ENCODE results near the gene ATF6. TPM values are rescaled to one million over a fixed set of nuclear protein-coding genes. Genes with fewer than 3 reads are reported as not detected.

The ATF6 gene
- total RNA-seq, 3 donors from 2014 or later: 21.7 to 24.9 (median 24.5) TPM

DNA sequence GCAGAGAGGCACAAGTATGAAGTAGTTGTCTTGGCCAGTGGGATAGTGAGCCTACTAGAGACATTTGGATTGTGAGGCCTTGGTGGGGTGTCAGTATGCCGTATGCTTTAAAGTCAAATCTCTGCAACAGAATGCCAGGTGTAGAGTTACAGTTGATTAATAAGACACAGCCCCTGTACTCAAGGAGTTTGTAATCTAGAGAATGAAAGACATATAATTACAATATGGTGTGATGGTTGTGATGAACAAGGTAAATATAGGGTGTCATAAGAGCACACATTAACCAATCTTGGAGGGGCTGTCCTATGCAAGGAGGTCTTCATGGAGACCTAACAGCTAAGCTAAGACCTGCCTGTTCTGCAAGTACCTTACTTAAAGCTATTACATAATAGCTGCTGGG, 113.1 kb downstream of the ATF6 start:
- H3K4me3 ChIP-seq: no peak overlapping the region
- ATAC-seq (no peak), DNase-seq (no peak)
- no peaks in the 10 kb centered on the region for H3K9me3 ChIP-seq
- intact Hi-C loops (cut with DNase I, micrococcal nuclease): no loop called here
- TF ChIP-seq, protein P1, sequence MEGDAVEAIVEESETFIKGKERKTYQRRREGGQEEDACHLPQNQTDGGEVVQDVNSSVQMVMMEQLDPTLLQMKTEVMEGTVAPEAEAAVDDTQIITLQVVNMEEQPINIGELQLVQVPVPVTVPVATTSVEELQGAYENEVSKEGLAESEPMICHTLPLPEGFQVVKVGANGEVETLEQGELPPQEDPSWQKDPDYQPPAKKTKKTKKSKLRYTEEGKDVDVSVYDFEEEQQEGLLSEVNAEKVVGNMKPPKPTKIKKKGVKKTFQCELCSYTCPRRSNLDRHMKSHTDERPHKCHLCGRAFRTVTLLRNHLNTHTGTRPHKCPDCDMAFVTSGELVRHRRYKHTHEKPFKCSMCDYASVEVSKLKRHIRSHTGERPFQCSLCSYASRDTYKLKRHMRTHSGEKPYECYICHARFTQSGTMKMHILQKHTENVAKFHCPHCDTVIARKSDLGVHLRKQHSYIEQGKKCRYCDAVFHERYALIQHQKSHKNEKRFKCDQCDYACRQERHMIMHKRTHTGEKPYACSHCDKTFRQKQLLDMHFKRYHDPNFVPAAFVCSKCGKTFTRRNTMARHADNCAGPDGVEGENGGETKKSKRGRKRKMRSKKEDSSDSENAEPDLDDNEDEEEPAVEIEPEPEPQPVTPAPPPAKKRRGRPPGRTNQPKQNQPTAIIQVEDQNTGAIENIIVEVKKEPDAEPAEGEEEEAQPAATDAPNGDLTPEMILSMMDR (IDR thresholded peaks at IDR 0.05): no peak
- no peaks in the 10 kb centered on the region for H3K4me1 ChIP-seq (ENCODE audit: low read depth)
- H3K36me3 ChIP-seq (ENCODE audit: low read depth): no peaks in the 10 kb centered on the region

DNA sequence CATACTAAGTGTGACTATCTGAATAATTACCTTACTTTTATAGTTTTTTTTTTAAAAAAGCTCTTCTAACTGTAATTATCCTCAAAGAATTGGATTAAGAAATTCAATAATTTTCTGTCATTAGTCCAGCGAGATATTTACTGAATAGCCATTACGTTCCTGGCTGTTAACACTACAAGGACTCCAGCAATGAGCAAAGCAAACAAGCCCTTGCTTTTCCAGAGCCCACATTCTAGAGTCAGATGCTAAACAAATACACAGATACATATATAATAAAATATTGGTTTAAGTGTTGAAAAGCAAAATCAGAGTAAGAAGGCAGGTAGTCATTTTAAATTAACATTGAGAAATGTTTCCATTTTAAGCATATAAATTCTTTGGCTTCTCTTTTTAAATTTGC, 118.4 kb downstream of the ATF6 start:
- H3K9me3 ChIP-seq: no peaks in the 10 kb centered on the region
- H3K4me1 ChIP-seq (ENCODE audit: low read depth): no peaks in the 10 kb centered on the region
- intact Hi-C loops (cut with DNase I, micrococcal nuclease): no loop called here
- ATAC-seq (no peak), DNase-seq (no peak)
- no peaks in the 10 kb centered on the region for H3K36me3 ChIP-seq (ENCODE audit: low read depth)
- TF ChIP-seq, protein P1 (IDR thresholded peaks at IDR 0.05): no peak
- no peak overlapping the region for H3K4me3 ChIP-seq

DNA sequence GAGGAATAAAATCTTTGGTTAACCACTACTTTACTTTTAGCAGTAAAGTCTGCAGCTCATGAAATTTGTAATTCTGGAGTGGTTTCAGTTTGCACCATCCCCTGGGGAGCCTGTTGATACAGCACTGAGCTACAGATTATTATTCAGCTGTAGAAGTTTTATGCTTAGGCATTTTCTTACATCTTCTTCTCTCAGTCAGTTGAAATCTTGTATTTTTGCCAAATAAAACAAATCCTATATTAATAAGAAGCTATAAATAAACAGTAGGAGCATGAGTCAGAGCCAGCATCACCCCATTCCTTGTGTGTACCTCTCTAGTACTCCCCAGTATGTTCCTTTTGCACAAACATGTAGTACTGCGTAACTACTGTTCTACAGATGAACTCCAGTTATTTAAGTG, 118.9 kb downstream of the ATF6 start:
- H3K4me3 ChIP-seq: no peak overlapping the region
- DNase-seq (no peak), ATAC-seq (no peak)
- H3K9me3 ChIP-seq: no peaks in the 10 kb centered on the region
- intact Hi-C loops (cut with DNase I, micrococcal nuclease): no loop called here
- no peaks in the 10 kb centered on the region for H3K36me3 ChIP-seq (ENCODE audit: low read depth)
- H3K4me1 ChIP-seq (ENCODE audit: low read depth): no peaks in the 10 kb centered on the region
- TF ChIP-seq, protein P1 (IDR thresholded peaks at IDR 0.05): no peak

DNA sequence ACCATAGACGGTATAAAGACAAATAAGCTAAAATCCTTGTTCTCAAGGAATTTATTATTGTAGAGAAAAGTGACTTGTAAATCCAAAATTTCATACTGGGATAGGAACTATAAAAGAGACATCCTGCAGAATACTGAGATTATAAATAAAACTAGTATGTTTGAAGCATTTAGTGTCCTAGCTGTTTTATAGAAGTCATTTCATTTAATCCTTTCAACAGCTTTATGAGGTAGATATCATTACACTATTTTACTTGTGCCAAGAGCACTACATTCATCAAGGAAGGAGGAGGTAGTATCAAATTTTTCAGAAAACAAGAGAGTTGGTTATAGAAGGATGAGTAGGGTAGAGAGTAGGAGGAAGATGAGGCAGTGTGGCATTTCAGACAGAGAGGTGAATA, 119.6 kb downstream of the ATF6 start:
- Histone ChIP-seq H3K9me3 (no peaks in the 10 kb centered on the region), H3K4me3 (no peak overlapping the region), H3K36me3 (ENCODE audit: low read depth) (no peaks in the 10 kb centered on the region), H3K4me1 (ENCODE audit: low read depth) (no peaks in the 10 kb centered on the region)
- ATAC-seq: no peak
- intact Hi-C loops (cut with DNase I, micrococcal nuclease): no loop called here
- DNase-seq: no peak
- TF ChIP-seq, protein P1 (IDR thresholded peaks at IDR 0.05): no peak

DNA sequence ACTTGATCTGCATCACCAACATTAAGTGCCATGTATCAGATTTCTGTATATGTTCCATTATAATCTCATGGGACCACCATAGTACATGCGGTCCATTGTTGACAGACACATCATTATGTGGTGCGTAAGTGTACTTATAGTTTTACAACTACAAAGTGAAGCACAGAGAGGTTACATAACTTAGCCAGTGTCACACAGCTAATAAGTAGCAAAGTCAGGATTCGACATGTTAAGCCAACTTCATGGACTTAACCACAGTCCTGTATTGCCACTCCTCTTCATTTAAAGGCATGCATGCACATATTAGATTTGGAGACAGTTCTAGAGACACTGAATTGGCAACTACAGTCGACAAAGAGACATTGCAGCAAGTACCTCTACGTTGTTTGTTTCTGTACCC, 120.5 kb downstream of the ATF6 start:
- DNase-seq: no peak
- no peak overlapping the region for H3K4me3 ChIP-seq

More for the DNA sequence above, 120.5 kb downstream of the ATF6 start:
- H3K9me3 ChIP-seq: no peaks in the 10 kb centered on the region
- ATAC-seq: no peak
- intact Hi-C loops (cut with DNase I, micrococcal nuclease): no loop called here
- TF ChIP-seq, protein P1 (IDR thresholded peaks at IDR 0.05): no peak
- no peaks in the 10 kb centered on the region for H3K4me1 ChIP-seq (ENCODE audit: low read depth)
- no peaks in the 10 kb centered on the region for H3K36me3 ChIP-seq (ENCODE audit: low read depth)

All from mucosa of descending colon (tissue), 3 donors.